Chondrocyte (in vitro differentiated cells): Measurements from ENCODE around the gene KDM2A. TPM values are rescaled to one million over a fixed set of nuclear protein-coding genes. Genes with fewer than 3 reads are reported as not detected.
A peak's percentile ranks its signal among the peaks of the same experiment; 100 is the strongest.

Experiments used
- DNase-seq: peaks from one replicate; pipeline ENCODE4 v3.0.0; 2021; ENCODE audit warnings: mixed read lengths, low spot score
- H3K27ac Mint-ChIP-seq: one replicate; pipeline ENCODE4 v1.8.0; 2021; ENCODE audit warnings: mild to moderate bottlenecking, moderate library complexity, mixed read lengths; ENCODE audit not compliant: unreplicated experiment
- H3K27me3 Mint-ChIP-seq: 2 replicates; pipeline ENCODE4 v1.8.0; 2021; ENCODE audit warnings: low read depth, mixed read lengths
- H3K36me3 Mint-ChIP-seq: 2 replicates; pipeline ENCODE4 v1.8.0; 2021; ENCODE audit warnings: low read depth, mixed read lengths
- H3K4me1 Mint-ChIP-seq: 2 replicates; pipeline ENCODE4 v1.8.0; 2021; ENCODE audit warnings: low read depth, mild to moderate bottlenecking, mixed read lengths
- H3K4me3 Mint-ChIP-seq: one replicate; pipeline ENCODE4 v1.8.0; 2021; ENCODE audit warnings: mild to moderate bottlenecking, moderate library complexity, mixed read lengths; ENCODE audit not compliant: unreplicated experiment
- H3K9me3 Mint-ChIP-seq: 2 replicates; pipeline ENCODE4 v1.8.0; 2021; ENCODE audit warnings: low read depth, mixed read lengths
- total RNA-seq: library from RNA; stranded (reverse); gene quantifications from 3 replicates; pipeline ENCODE4 v1.2.1, GENCODE V29; 2021
- TF ChIP-seq, protein P1 (sequence below): fragments of 200-600 bp; sonication (generic); IDR thresholded peaks from 2 replicates; pipeline ENCODE4 v1.5.0; 2021; ENCODE audit warnings: antibody characterized with exemption, mild to moderate bottlenecking, moderate library complexity

Gene KDM2A
- total RNA-seq, 1 donor from 2014 or later, result 54.3 TPM

DNA sequence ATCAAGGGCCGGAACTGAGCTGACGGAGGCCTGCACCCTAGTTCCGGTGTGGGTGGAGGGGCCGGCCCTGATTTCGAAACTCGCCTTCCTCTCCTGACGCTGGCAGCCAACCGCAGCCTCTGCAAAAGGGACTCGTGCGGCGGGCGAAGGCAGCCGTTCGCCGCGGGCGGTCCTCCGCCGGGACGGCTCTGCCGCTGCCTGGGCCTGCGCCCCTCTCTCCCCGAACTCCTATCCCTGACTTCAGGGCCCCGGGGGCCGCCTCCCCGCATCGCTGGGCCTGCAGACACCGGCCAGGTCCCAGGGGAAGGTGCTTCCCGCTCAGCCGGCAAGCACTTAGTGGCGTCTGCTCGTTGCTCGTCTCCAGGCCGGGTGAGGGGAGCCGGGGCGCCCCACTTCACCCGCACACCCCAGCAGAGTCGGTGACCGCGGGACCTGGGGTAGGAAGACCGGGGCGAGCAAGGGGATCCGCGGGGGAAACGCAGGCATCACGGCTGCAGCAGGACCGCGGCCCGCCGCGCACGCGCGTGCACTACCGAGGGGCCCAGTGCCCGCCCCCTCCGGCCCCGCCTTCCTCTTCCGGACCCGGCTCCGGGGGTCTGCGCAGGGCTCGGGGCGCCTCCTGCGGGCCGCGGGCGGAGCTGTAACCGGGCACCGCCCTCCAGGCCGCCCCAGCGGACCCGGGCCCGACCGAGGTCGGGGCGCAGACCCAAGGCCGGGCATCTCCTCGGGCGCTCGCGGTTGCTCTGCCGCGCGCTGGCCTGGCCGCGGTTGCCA, 169.6 kb downstream of the KDM2A start:
- TF ChIP-seq, protein P1, sequence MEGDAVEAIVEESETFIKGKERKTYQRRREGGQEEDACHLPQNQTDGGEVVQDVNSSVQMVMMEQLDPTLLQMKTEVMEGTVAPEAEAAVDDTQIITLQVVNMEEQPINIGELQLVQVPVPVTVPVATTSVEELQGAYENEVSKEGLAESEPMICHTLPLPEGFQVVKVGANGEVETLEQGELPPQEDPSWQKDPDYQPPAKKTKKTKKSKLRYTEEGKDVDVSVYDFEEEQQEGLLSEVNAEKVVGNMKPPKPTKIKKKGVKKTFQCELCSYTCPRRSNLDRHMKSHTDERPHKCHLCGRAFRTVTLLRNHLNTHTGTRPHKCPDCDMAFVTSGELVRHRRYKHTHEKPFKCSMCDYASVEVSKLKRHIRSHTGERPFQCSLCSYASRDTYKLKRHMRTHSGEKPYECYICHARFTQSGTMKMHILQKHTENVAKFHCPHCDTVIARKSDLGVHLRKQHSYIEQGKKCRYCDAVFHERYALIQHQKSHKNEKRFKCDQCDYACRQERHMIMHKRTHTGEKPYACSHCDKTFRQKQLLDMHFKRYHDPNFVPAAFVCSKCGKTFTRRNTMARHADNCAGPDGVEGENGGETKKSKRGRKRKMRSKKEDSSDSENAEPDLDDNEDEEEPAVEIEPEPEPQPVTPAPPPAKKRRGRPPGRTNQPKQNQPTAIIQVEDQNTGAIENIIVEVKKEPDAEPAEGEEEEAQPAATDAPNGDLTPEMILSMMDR, result peak; percentile 72
- H3K4me3 Mint-ChIP-seq, result peak overlapping the region; percentile 74
- peaks cover 35% of the 10 kb centered on the region for H3K4me1 Mint-ChIP-seq

DNA sequence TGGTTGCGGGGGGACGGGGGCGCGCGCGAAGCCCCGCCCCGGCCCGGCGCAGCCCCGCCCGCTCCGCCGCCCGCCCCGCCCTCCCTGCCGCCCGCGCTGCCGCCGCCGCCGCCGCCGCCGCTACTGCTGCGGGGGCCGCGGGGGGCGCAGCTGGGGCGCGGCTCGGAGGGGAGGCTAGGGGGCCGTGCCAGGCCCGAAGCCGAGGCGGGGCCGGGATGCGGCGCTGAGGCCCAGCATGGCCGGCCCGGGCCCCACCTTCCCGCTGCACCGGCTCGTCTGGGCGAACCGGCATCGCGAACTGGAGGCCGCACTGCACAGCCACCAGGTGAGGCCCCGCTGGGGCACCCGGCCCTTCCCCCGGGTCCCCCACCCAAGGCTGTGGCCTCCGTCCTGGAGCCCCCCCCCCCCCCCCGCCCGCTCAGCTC, 170.2 kb downstream of the KDM2A start, which contains the start of gene ANKRD13D:
TSS of gene ANKRD13D (plus strand) at position 78 of the 425 bp plus-strand sequence. CDS start at position 236, 158 bp downstream.
- peak within 1 kb of the TSS; percentile 95 for H3K27ac Mint-ChIP-seq
- H3K4me1 Mint-ChIP-seq, result peaks cover 35% of the 10 kb centered on the region
- H3K36me3 Mint-ChIP-seq, result peaks cover 5% of the 10 kb centered on the region
- TF ChIP-seq, protein P1, result no peak
- H3K4me3 Mint-ChIP-seq, result peak within 1 kb of the TSS; percentile 97
- DNase-seq, result no peak
- H3K9me3 Mint-ChIP-seq, result no peaks in the 10 kb centered on the region
- H3K27me3 Mint-ChIP-seq, result no peaks in the 10 kb centered on the region

More for the DNA sequence above, 169.6 kb downstream of the KDM2A start:
- Mint-ChIP-seq H3K27me3 (no peaks in the 10 kb centered on the region), H3K9me3 (no peaks in the 10 kb centered on the region), H3K36me3 (peaks cover 3% of the 10 kb centered on the region), H3K27ac (peak overlapping the region; percentile 95)
- no peak for DNase-seq

DNA sequence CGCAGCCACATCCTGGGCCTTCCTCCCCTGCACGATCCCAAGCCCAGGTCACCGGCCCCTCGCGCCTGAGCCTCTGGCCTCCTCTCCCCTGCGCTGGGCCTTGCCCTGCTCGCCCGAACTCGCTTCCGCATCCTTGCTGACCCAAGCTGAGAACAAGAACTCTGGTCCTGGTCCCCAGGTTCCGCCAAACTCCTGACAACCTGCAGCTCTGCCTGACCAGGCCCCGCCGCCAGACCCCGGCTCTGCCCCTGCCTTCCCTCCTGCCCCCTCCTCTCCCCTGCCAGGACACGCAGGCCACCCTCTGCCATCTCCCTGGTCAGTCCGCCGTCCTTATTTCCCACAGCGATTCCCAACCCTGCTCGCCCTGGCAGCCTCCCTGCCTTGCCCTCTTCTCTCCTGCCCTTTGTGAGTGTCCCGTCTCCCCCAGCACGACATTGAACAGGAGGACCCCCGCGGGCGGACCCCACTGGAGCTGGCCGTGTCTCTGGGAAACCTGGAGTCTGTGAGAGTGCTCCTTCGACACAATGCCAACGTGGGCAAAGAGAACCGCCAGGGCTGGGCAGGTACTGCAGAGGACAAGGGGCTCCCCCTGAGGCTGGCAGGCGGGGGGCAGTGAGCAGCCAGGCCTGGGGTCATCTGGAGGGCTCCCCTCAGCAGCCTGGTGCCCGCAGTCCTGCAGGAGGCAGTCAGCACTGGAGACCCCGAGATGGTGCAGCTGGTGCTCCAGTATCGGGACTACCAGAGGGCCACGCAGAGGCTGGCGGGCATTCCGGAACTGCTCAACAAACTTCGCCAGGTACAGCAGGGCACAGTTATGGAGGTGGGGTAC, 170.8 kb downstream of the KDM2A start:
- TF ChIP-seq, protein P1, result no peak
- H3K4me3 Mint-ChIP-seq, result peak overlapping the region; percentile 97
- peak; percentile 90 for DNase-seq
- no peaks in the 10 kb centered on the region for H3K9me3 Mint-ChIP-seq
- H3K4me1 Mint-ChIP-seq, result peaks cover 35% of the 10 kb centered on the region
- peak overlapping the region; percentile 57 for H3K27ac Mint-ChIP-seq
- peaks cover 5% of the 10 kb centered on the region for H3K36me3 Mint-ChIP-seq
- H3K27me3 Mint-ChIP-seq, result no peaks in the 10 kb centered on the region

DNA sequence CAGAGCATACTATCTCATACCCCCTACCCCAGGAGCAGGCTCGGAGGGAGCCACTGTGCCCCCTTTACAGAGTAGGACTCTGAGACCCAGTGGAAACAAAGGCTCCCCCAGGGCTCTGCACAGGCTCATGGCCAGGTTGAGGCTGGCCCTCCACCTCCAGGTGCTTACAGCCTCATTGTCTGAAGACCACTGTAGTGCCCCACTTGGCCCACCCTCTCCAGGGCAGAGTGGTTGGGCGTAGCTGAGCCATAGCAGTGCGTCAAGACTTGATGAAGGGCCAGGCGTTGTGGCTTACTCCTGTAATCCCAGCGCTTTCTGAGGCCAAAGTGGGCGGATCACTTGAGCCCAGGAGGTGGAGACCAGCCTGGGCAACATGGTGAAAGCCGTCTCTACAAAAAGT, 171.7 kb downstream of the KDM2A start:
- Mint-ChIP-seq H3K9me3 (peaks cover 2% of the 10 kb centered on the region), H3K27me3 (no peaks in the 10 kb centered on the region), H3K4me3 (no peak overlapping the region), H3K27ac (no peak overlapping the region), H3K36me3 (peaks cover 9% of the 10 kb centered on the region), H3K4me1 (peaks cover 35% of the 10 kb centered on the region)
- TF ChIP-seq, protein P1, result no peak
- DNase-seq, result peak; percentile 58
